GM10266 (cell line): ENCODE data around the gene SPTLC1.

Source experiments
- DNase-seq: peaks from one replicate; pipeline ENCODE4 v3.0.0; 2012; ENCODE audit errors: extremely low spot score
- TF ChIP-seq, protein P1 (sequence below): IDR thresholded peaks from 2 replicates; pipeline ENCODE4 v1.5.1; 2012; ENCODE audit warnings: mild to moderate bottlenecking, low read depth; ENCODE audit not compliant: control insufficient read depth, insufficient read depth; ENCODE audit errors: missing control alignments

Gene SPTLC1

DNA sequence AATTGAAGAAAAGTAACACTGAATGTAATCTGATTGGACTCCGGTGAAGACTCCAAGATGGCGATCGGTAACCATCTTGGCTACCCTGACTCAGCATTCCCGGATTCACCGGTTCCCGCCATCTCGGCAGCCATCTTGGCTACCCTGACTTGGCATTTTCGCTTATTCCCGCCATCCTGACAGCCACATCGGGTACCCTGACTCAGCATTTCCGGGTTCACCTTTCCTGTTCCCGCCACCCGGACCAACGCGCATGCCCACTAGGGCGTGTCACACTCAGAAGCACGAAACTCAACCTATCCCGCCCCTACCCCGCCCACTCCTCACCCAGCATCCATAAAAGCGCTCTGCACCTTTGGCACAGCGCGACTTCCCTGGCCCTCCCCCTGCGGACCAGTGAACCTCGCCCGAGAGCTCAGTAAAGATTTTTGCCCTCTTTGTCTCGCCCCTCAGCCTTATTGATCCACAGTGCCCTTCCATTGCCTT, 17.2 kb downstream of the SPTLC1 start:
- TF ChIP-seq, protein P1, sequence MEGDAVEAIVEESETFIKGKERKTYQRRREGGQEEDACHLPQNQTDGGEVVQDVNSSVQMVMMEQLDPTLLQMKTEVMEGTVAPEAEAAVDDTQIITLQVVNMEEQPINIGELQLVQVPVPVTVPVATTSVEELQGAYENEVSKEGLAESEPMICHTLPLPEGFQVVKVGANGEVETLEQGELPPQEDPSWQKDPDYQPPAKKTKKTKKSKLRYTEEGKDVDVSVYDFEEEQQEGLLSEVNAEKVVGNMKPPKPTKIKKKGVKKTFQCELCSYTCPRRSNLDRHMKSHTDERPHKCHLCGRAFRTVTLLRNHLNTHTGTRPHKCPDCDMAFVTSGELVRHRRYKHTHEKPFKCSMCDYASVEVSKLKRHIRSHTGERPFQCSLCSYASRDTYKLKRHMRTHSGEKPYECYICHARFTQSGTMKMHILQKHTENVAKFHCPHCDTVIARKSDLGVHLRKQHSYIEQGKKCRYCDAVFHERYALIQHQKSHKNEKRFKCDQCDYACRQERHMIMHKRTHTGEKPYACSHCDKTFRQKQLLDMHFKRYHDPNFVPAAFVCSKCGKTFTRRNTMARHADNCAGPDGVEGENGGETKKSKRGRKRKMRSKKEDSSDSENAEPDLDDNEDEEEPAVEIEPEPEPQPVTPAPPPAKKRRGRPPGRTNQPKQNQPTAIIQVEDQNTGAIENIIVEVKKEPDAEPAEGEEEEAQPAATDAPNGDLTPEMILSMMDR: no peak
- DNase-seq: no peak

DNA sequence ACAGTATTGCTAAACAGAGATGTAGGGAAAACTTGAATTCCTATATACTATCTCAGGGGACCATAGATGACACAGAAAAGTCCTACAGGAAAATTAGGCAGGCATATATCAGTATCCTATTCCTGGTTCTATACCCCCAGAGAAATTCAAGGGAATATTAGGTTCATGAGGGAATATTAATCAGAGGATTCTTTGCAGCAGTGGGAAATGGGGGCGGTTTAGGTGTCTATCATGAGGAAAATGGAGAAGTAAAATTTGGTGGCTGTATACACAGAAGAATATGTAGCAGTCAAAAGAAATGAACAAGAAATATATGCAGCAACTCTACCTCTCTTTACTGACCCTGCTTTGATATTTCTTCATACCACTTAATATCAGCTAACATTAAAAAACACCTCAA, 20.0 kb downstream of the SPTLC1 start:
- DNase-seq: no peak

DNA sequence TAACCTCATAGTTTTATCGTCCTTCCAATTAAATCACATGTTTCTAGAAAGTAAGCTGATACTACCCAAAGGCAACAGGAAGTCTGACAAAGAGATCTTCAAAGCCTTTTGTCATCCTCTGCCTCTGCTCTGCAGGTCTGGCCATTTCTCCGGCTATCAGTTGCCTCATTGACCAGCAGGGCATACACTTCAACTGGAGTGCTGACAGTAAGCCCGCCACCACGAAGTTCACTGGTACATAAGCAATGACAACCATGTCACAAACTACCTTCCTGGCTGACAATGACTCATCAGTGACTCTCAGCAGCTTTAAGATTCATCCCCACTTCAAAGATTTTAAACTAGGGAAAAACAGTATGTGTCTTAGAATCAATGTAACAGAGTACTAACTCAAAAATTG, 20.6 kb downstream of the SPTLC1 start:
- TF ChIP-seq, protein P1: no peak
- no peak for DNase-seq

More for the DNA sequence above, 20.0 kb downstream of the SPTLC1 start:
- TF ChIP-seq, protein P1: no peak

DNA sequence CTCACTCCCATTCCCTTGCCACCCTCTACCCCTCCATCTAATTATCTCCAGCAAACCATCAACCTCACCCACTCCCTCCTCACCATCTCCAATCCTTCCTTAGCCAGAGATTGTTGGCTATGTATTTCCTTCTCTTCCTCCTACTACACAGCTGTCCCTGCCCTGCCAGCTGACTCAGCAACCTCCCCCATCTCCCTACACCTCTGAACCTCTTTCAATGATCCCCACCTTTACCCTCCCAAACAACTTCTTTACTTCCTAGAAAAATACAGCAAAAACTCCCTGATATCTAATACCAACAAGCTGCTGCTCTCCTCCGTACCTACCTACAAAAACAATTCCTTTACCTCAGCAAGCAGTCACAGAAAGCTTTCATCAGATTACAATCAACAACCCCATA, 37.3 kb downstream of the SPTLC1 start:
- TF ChIP-seq, protein P1: no peak
- no peak for DNase-seq

DNA sequence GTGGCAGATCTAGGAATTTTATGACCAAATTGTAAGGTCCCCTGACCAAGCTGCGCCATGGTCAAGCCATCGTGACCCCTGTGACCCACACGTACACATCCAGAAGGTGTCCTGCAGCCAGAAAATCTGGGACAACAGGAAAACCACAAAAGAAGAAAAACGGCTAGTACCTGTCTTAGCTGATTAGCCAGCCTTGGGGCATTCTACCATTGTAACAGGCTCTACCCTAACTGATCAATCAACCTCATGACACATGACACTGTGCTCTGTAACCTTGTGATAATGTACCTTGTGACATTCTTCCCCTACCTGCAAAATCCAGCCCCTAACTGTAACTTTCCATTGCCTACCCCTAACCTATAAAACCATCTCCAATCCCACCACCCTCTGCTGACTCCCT, 43.6 kb downstream of the SPTLC1 start:
- TF ChIP-seq, protein P1: no peak
- no peak for DNase-seq

DNA sequence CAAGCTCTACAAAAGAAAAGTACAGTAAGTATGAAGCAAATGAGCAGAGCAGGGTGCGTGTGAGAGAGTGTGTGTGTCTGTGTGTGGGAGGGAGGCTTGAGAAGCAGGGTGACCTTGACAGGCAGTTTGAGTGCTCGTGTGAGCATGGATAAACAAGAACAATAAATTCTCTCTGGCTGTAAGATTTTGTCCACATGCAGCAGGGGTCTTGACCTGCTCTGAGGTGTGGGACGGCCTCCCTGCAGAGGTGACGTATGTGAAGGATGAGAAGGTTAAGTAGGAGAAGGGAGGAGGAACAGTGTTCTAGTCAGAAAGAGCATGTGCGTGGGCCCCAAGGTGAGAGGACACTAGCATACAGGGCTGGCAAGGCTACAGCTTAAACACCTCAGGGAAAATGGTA, 49.0 kb downstream of the SPTLC1 start:
- no peak for DNase-seq
- TF ChIP-seq, protein P1: no peak

DNA sequence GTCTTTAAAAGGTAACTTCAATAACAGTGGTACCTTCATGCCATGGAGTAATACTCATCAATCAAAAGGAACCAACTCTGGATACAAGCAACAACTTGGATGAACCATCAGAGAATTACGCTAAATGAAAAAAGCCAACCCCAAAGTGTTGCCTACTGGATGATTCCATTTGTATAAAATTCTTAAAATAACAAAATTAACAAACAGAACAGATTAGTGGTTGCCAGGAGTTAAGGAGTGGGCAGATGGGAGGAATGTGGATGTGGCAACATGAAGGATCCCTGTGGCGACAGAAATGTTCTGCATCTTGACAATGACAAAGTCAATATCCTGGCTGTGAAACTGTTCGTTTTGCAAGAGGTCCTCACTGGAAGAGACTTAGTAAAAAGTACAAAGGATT, 50.5 kb downstream of the SPTLC1 start:
- DNase-seq: no peak
- TF ChIP-seq, protein P1: no peak
